Measurements from ENCODE around the gene LDB2.
"Not testable (repeated sequence)": the region's sequence is repeated elsewhere in the genome, so short reads cannot be mapped to it uniquely, and the experiment has no call there.

Gene LDB2

DNA sequence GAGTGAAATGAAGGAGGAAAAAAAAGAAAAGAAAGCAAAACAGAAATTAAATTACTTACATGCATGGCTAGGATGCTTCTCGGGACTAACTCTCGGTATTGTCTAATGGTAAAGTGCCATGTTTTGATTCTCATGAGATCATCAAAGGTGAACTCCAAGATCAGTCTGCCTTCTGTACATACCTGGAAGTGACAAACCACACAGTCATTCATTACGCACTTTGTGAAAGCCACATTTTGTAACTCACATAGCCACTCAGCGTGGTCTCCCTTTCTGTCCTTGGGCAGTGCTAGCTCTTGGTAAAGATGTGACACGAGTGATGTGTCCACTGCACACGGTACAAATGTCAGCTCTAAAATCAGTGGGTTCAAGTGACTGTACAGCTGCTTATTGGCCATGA is 309.8 kb downstream of the LDB2 start:
- no peak for DNase-seq

DNA sequence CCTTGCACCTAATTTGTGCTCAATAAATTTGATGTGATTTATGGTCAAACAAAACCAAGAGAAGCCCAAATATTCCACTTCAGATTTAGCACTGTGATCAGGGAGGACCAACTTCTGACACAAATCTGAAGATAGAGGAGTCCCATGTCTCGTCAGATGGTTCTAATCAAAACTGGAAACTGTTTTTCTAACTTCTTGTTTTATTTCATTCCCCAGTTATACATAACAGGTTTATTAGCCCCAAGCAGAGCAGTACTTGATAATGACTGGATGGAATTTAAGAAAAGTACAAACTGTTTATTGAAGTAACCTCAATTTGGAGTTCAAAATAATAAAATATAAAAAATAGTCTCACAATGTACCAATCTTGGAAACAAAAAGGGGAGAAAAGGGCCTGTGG is 310.3 kb downstream of the LDB2 start:
- DNase-seq, result no peak

DNA sequence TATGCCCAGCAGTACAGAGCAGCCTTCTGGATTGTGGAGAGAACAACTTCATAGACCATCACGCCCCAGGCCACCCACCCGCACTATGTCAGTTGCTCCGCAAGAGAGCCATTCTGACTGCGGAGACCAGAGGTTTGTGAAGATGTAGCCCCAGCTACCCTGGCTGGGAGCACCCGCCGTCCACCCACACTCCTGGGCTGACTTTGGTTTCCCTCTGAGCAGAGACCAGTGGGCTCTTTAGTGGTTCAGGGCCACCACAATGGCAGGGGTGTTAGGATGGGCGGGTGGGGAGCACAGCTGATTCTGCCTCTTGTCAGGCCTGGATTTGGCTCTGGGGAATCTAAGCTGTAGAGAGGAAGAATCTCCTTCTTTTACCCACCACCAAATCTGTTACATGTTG is 313.4 kb downstream of the LDB2 start:
- DNase-seq, result no peak

DNA sequence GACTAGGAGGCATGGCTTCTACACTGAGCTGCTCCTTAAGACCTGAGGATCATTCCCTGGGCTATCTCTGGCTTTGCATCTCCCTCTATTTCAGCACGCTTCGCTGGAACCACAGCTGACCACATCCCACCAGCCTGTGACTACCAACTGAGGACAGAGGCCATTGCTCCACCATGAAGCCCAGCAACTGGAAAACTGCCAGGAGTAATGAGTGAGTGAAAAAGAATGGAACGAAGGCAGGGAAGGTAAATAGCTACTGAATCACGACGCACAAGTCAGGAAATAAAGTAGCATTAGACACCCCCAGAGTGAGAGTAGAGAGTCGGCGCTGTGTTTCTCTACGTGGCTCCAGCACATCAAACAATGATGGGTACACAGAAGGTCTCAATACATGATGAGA is 314.7 kb downstream of the LDB2 start:
- no peak for DNase-seq

DNA sequence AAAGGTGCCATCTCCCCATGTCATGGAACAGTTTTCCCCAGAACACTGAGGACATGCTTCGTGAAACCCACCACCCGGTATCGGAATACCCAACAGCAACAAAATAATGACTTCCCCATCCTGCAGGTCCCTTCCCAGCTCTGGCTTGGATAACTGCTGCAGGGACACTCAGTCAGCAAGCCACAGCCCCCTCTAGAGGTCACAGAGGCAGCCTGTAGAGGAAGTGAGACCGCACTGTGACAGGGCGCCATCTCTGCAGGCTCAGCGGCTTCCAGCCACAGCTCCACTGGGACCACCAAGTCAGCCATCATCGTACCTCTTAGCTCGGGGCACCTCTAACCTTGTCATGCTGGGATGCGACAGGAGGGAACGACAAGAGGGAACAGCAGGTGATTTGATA is 315.9 kb downstream of the LDB2 start:
- no peak for DNase-seq

DNA sequence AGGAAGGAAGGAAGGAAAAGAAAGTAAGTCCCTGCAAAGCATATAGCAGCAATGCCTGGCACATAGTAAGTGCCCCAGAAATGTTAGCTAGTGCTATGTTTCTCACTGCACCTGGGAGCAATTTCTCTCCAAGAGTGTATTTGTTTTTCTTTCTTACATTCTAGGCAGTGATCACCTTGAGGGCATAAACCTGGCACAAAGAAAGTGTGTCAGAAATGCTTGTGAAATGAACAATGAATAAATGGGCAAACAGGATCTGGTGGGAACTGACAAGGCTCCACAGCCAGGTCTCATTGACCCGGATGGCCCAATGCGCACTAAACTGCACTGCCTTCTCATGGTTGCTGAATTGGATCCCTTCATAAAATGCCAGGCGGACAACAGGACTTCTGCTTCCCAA is 316.4 kb downstream of the LDB2 start:
- DNase-seq, result no peak

DNA sequence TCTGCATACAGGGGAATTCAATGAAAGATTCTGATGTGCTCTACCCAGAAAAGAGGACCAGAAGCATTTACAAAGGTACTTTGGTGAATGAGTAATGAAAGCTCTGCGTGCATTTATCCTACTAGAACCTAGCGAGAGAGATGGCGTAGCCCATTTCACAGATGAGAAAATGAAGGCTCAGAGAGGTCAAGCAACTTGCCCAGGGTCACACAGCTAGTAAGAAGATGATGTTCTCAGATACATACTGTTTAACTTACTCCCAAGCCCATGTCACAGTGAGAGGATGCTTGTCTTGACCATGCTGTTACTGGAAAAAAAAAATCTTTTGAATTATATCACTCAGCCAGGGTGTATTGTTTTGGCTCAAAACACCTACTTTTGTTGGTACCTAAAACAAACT is 317.3 kb downstream of the LDB2 start:
- DNase-seq, result no peak

DNA sequence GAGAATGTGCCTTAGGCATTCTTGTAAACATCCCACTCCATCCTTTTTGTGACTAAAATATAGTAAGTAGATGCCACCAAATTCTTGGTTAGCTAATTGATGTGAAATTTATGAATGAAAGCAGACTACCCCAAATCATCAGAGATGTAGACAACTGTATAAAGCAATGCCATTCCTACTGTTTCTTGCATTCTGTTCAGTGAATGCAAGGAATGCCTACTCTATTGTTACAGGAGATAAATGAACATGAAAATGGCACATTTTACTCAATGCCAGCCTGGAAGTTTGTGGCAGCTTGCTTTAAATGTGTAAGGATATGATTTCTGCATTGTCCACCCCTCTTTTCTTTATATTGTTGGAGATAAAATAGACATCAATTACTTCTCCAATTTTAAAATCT is 317.9 kb downstream of the LDB2 start:
- no peak for DNase-seq

DNA sequence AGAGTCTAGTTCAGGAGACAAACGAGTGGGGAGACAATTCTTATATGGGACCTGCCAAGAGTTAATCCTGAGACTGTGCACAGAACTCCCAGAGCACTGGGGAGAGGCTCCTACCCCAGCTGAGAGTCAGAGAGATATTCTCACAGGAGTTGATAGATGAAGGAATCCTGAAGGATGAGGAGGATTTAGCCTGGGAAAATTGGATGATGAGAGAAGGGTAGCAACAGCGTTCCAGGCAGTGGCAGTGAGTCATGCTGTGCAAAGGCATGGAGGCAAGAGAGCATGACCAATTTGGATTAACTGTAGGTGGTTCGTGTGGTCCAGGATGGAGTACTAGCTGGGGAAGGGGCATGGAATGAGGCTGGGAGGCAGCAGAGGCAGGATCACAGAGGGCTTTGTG is 318.6 kb downstream of the LDB2 start:
- no peak for DNase-seq

DNA sequence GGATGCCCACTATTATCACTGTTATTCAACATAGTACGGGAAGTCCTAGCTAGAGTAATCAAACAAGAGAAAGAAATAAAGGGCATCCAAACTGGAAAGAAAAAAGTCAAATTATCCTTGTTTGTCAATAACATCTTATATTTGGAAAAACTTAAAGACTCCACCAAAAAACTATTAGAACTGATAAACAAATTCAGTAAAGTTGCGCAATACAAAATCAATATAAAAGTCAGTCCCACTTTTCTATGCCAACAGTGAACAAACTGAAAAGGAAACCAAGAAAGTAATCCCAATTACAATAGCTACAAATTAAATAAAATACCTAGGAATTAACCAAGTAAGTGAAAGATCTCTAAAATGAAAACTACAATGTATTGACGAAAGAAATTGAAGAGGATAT is 321.3 kb downstream of the LDB2 start:
- DNase-seq, result no peak

DNA sequence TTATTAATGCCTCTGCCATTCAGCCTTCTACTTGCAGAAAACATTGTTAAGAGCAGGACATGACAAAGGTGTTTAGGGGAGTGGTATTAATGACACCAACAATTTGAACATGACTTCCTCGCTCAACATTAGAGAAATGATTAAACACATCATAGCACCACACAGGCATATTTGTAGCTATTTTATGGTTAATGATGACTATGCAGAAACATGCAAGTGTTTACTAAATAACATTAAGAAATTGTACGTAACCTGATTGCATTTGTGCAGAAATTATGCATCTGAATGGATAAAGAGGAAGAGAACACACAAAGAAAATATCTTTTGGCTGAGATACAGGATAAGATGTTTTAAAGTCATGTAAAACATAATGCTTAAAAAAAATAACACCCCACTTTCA is 323.5 kb downstream of the LDB2 start:
- DNase-seq, result no peak

DNA sequence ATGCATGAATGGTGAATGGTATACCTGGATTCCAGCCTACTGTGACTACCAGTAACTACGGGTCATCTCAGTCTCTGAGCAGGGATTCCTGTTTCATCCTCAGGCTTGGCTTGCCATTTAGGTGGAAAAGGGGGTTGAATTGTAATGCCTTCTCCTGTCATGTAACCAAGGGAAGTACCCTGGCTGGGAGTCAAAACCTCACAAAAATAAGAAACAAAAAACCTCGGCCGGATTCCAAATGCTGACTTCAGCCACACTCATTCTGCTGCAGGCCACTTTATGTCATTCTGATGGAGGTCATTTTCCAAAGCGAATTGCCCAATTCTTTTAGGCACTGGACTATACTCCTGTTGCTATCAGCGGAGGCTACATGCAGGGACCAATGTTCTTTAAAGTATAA is 324.7 kb downstream of the LDB2 start:
- DNase-seq, result no peak

DNA sequence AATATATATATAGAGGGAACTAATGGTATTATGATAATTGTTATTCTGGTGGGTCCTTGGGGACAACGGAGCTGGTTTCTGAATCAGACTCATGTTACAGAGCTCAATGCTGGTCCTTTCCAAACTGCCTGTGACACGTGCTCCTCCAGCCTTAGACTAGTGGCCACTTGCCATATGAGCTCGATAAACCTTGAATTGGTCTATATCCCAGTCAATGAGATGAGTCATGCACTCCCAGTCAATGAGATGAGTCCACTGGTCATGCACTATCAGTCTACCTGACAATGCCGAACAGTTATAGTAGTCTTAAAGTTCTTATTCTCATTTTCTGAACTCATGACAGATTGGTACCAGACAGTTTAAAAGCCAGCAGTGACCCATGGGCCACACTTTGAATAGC is 325.2 kb downstream of the LDB2 start:
- no peak for DNase-seq

DNA sequence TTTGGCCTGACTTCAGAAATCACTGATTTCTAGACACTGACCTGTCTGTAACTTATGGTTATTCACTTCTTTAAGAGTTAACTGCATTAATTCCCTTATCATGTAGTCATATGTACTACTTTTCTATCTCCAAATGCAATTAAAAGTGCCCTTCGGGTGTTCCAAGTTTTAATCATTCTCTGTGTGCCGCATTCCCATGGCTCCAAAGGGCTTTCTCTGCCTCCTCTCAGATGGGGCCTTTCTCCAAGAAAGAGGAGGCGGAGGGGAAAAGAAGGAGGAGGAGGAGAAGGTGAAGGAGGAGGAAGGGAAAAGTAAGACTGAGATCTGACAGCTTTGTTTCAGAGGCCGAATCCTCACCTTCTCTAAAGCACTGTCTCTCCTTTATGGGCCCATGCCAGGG is 325.8 kb downstream of the LDB2 start:
- no peak for DNase-seq

DNA sequence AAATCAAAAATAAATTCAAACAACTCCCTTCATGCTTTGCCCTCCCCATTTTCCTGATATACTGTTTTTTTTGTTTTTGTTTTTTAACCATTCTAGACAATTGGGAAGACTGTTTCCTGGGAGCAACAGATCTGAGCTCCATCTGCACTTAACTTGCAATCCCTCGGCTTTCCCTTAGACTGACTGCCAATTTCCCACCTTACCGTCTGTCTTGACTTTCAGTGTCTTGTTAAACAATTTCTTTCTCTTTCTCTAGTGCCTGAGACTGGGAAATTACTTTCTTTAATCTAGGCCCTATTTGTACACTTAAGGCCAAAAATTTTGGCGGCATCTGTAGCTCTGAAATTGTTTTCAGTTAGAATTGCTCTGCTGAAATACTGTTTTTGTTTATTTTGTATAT is 326.3 kb downstream of the LDB2 start:
- DNase-seq, result no peak

DNA sequence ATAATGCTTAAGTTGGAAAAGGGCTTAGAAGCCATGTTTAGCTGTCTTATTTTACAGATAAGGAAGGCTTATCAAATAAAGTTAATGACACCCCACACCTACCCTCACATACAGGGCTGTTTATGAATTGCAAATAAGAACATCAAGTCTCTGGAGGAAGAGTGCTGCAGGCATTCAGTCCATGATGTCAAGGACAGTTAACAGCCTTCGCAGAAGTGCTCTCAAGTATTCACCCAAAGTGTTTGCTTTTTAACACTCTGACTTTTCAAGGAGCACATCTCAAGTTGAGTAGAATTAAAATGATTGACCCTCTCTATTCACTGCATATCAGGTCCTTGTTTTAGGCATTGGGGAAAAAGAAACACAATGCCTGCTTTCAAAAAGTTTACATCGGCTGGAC is 328.7 kb downstream of the LDB2 start:
- DNase-seq, result no peak

DNA sequence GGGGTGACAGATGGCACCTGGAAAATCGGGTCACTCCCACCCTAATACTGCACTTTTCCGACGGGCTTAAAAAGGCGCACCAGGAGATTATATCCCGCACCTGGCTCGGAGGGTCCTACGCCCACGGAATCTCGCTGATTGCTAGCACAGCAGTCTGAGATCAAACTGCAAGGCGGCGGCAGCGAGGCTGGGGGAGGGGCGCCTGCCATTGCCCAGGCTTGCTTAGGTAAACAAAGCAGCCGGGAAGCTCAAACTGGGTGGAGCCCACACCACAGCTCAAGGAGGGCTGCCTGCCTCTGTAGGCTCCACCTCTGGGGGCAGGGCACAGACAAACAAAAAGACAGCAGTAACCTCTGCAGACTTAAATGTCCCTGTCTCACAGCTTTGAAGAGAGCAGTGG is 341.1 kb downstream of the LDB2 start:
- not testable (repeated sequence) for DNase-seq

DNA sequence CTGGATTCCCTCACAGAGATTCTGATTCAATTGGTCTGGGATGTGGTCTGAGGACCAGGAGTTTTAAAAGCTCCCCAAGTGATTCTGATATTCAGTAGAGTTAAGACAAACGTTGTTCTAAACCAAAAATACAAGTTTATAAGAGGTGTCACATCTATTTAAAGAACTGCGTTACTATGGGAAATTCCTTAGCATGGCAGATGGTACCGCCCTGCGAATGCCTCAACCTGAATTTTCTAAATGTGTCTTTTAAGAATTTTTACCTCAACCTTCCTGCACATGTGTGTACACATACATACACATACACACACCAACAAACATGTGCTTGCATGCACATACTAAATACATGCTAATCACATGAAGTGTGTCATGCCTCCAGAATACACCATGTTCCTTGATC is 343.3 kb downstream of the LDB2 start:
- no peak for DNase-seq

DNA sequence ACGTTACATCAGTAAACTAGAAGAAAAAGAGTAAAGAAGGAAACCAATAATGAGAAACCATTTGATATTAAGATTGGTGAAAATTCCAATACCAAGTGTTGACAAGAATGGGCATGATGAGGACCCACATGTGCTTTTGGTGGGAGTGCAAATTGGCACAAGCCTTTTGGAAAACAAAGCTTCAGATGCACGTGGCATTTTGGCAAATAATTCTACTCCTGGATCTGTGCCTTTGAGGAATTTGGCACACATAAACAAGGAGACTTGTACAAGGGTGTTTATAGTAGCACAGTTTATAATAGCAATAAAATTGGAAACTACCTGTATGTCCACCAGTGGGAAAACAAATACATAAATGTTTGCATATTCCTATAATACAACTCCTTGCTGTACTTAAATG is 347.9 kb downstream of the LDB2 start:
- no peak for DNase-seq

DNA sequence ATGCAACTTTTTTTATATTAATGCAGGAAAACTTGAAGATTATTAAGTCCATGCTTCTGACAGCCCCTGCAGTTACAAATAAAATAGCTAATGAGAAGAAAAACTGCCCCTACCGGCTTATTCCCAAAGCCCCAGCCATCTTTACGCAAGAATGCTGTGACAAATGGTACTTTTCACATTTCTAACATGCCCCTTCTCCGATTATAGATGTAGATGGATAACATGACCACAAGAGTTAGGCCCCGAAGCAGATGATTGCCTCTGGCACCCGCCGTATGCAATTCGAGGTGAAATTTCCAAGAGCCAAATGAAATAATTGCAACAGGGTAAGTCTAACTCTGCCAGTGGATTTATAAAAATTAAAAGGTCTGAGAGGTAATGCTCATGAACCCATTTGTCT is 352.8 kb downstream of the LDB2 start:
- no peak for DNase-seq

DNA sequence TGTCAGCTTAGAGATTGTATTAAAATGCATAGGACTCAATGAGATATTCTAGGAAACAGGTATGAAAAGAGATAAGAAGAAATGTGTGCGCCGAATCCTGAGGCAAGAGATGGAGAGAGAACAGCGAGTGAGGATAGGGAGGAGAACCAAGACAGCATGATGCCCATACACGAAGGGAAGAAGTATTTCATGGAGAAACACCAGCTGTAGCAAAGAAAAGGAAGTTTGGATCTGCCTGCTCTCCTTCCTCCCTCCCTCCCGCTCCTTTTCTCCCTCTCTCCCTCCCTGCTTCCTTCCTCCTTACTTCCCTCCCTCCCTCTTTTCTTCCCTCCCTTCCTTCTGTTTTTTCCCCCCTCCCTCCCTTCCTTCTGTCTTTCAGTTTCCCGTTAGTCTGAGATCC is 353.6 kb downstream of the LDB2 start:
- no peak for DNase-seq

DNA sequence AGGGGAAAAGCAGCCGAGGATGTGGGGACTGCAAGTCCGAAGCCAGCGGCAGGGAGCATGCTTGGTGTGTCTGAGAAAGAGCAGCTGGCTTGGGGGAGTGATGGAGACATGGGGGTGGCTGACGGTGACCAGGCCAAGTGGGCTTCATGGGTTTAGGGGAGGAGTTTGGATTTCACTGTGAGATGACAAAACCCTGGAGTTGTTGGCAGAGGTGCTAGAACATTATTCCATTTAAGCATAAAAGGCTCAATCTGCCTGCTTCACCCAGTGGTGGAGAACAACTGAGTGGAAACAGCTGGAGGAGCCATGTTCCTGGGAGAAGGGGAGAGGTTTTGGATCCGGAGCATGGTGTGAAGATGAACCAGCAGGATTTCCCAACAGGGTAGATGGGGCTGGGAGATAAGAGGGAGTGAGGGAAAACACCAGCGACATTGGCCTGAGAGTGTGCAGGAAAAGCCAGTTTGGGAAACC is 354.2 kb downstream of the LDB2 start:
- no peak for DNase-seq

DNA sequence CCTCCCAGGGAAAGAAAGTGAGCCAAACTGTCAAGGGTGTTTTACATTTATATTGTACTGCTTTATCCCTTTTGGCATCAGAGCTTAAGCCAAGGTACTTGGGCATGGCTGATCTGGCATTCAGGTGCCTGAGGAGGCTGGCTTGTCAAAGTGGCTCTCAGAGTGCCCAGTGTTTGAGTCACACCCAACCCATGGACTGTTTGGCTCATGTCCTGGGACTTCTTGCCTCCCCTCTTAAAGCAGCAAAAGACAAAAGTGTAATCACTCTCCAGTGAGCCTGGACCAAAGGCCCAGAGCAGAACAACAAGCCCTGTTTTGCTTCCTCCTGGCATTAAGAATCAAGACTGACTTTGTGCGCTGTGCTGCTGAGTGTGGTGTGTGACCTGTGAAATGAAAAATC is 360.5 kb downstream of the LDB2 start:
- no peak for DNase-seq

DNA sequence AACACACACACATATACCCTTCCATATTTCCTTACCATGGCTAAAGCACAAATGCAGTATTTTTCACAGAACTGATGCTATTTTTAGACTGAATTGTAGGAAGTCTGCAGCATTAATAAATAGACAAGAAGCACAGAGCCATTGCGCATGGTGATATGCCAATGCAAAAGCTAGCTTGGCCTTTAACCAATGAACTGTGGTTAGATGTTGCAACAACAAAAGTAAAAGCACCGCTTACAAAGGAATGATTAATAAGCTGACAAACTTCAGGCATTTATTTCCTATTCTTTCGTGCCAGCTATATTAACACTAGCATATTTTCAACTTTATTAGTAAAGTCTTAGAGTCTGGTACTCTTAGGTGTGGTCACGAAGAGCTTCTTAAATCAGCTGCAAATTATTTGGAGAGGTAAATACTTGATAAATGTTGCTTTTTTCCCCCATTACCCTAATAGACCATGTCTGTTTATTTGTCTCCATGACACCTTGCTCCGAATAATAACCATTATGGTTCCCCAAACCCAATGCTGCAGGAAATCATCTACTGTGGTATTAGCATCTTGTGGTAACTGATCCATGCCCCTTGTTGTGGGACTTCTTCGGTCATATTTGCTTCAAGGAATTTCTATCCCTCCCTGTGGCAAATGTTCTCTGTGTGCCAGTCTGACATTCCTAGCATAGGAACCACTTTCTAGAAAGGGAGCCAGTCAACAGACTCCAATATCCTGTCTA is 366.0 kb downstream of the LDB2 start:
- no peak for DNase-seq
